Measurements from ENCODE around the gene EWSR1.

The EWSR1 gene

DNA sequence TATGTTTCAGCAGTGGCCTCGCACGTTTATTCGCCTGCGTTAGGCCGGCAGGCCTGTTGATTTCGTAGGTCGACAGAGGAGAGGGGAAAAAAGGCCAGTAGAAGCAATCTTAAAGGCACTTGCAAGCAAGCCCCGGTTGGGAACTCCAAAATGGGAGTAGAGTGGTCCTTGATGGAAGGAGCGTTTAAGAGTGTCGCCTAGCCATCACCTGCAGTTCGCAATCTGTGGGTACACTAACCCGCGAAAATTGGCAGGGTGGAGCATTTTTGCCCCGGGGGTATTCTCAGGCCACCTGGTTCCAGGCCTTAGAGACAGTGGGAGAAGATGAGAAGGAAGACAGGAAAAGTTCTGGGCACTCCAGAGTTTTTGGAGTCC, 1.1 kb downstream of the EWSR1 start:
- DNase-seq (ENCODE audit: low read depth) = no peak

DNA sequence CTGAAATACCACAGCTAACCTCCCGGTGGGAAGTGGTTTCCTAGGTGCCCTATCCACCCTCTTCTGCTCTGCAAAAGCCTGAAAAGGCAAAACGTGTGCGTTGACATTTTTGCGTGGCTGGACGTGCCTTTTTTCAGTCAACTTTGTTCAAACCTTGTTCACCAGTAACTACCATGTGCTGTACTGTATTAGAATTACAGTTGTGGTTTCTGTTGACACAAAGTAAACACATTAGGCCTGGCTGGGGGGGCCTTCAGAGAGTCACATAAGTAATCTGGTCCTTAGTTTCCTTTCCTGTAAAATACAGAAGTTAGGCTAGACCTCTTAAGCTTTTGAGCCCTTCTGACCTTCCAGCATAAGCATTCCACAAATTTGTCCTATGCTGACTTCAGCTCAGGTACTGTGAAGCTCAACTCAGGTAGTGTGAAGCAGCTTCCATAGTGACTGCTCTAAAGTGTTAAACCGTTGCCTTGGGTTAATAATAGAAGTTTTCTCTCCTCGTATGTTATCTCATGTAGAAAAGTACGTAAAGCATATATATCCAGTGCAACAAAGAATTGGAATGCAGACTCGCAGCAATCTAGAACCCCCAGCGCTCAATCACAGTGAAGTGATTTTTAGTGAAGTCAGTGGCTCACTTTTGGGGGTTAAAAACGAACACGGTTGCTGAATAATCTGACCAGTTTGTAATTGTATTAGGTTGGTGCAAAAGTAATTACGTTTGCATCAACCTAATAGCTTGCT, 1.8 kb downstream of the EWSR1 start:
- DNase-seq (ENCODE audit: low read depth) = no peak

GRCh38 chr22:29270475-29271271, 2.6 kb downstream of the EWSR1 start:
- no peak for DNase-seq (ENCODE audit: low read depth)

GRCh38 chr22:29272624-29273023, 4.6 kb downstream of the EWSR1 start:
- DNase-seq (ENCODE audit: low read depth) = no peak

DNA sequence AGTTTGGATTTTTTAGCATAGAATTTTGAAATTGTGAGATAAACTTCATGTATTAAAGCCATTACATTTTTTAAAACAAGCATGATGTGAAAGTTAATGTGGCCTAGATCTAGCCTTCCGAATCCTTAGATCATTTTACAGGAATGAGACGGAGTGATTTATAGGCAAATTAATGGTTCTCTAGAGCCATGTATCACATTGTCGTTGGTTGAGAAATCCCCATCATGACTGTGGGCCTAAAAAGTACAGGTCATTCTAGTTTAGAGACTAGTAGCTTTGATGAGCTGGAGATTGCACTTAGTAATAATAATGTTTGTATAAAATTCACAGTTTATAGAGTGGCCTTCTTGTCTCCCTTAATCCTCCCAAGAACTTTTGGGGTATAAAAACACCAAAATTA, 7.1 kb downstream of the EWSR1 start:
- no peak for DNase-seq (ENCODE audit: low read depth)

- no peak for DNase-seq (ENCODE audit: low read depth)
These were observed 7.9 kb downstream of the EWSR1 start for GRCh38 chr22:29275819-29276565.

DNA sequence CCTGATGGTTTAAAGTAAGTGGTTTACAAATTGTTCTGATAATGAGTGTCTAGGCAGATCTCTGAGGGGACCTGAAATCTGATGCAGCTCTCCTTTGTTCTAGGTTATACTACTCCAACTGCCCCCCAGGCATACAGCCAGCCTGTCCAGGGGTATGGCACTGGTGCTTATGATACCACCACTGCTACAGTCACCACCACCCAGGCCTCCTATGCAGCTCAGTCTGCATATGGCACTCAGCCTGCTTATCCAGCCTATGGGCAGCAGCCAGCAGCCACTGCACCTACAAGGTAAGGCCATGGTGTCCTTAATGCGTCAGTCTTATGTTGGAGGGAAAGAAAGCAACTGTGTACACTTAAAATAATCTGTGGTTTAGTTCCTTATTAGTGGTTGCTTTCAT, 9.9 kb downstream of the EWSR1 start:
- DNase-seq (ENCODE audit: low read depth) = no peak

DNA sequence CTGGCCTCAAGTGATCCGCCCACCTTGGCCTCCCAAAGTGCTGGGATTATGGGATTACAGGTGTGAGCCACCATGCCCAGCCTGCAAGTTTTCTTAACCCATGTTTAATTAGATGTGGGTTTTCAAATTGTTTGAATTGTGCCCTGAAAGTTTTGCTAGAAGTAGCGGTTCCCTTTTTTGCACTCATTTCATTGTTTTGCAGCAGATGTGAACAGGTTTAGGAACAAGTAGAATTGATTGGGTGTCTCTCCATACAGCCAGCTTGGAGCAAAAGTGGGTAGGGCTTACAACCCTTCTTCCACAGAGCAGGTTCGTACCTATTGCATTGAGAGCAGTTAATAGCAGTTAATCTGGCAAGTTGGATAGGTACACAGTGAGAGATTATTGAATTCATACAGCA, 16.1 kb downstream of the EWSR1 start:
- no peak for DNase-seq (ENCODE audit: low read depth)

DNA sequence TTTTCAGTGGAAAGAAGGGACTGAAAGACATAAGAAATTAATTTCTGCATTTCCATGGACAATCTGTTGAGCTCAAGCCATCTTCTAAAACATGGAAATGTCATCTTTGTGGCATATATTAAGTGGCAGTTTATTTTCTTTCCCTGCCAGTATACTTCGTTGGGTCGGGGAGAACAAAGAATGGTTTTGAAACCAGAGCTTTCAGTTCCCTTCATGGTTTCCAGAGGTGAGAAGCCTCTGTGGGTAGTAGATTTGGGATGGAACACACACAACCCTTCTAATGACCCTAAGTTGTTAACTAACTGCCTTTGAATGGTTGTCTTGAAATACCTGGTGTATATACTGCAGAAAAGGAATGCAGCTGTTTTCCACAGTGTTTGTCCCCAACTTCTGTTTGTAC, 20.8 kb downstream of the EWSR1 start:
- DNase-seq (ENCODE audit: low read depth) = no peak

- no peak for DNase-seq (ENCODE audit: low read depth)
These were observed 22.0 kb downstream of the EWSR1 start for GRCh38 chr22:29290061-29290460.

DNA sequence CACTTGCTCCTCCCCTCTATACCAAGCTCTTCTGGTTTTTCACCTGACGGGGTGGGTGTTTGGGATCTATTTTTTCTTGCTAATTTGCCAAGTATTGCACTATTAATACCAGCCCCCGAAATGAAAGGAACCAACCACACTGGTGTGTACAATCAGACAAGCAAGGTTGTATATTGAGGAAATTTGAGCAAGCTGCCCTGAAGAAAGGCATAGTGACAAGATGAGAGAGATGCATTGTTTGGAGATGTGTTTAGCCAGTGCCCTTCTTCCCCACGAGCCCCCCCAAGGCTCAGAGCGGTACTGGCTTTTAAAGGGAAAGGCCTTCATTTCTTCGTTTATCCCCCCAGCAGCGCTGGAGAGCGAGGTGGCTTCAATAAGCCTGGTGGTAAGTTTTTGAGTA, 23.1 kb downstream of the EWSR1 start:
- DNase-seq (ENCODE audit: low read depth) = no peak

GRCh38 chr22:29292379-29292778, 24.3 kb downstream of the EWSR1 start:
- DNase-seq (ENCODE audit: low read depth) = no peak

- DNase-seq (ENCODE audit: low read depth) = no peak
These were observed 30.6 kb downstream of the EWSR1 start for GRCh38 chr22:29298641-29299040.

GRCh38 chr22:29299136-29299900, 31.2 kb downstream of the EWSR1 start:
- DNase-seq (ENCODE audit: low read depth) = no peak

- no peak for DNase-seq (ENCODE audit: low read depth)
These were observed 32.4 kb downstream of the EWSR1 start for GRCh38 chr22:29300467-29300806.

DNA sequence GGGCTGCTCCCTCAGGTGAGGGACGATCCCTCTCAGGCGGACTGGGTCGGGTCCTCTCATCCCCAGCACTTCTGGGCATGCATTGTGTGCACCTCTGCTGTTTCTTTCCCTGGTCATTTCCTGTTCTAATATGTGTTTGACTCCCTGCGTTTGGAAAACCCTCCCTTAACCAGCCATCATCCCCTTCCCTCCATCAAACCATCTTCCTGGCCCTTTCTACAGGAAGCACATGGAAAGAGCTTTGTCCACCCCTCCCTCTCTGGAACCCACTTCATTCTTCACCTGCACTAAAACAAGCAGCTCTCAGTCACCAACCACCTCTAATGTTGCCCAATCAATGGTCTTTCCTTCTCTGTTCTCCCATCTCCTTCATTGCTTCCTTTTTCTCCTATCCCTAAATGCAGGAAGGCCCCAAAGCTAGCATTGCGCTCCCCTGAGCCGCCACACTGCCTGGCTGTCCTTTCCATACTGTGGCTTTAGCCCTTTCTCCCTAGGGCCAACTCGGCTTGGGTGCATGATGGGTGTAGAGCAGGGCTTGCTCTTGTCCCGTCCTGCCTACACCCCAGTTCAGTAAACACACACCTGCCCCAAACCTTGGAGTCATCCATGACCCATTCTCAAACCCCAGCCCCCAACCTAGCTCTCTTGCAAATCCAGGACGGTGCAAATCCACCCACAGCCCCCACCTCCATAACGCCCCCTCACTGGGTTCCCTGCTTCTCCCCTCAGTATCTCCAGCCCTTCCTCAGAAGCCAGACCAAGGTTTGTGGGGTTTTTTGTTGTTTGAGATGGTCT, 32.9 kb downstream of the EWSR1 start:
- no peak for DNase-seq (ENCODE audit: low read depth)

DNA sequence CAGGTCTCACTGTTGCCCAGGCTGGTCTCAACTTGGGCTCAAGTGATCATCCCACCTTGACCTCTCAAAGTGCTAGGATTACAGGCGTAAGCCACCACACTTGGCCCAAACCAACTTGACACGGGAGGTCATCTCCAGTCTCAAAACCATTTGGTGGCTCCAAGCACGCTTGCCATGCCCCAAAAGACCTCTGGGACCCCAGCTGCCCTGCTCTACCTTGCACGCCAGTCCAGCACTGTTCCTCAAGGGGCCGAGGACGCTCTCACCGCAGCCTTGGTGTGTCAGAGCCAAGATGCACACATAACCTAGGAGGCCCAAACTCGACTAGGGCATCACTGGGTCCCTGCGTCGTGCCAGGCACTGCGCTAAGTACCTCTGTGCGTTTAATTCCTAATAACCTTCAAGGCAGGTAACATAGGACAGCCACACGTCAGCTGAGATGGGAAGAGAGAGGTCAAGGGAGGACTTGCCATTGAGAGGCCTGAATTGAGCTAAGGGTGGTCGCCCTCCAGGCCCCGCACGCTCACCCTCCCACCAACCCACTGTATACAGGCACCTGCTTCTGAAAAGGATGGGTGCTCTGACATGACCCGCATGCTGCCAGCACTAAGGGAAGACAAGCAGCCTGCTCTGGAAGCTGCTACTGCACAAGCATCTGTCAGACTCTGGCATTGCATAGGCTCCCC, 33.8 kb downstream of the EWSR1 start:
- DNase-seq (ENCODE audit: low read depth) = no peak

- DNase-seq (ENCODE audit: low read depth) = no peak
These were observed 34.3 kb downstream of the EWSR1 start for GRCh38 chr22:29302402-29302680.

GRCh38 chr22:29302681-29303465, 34.8 kb downstream of the EWSR1 start:
- DNase-seq (ENCODE audit: low read depth) = no peak

- DNase-seq (ENCODE audit: low read depth) = no peak
These were observed 37.7 kb downstream of the EWSR1 start for GRCh38 chr22:29305836-29306174.

All from stimulated activated CD4-positive, alpha-beta T cell treated with anti-CD3 and anti-CD28 coated beads, Interleukin-2, amount 100 ng/mL, for 4 hours (primary cell).